A673 (cell line): ENCODE results near the gene GPER1. TPM values are rescaled to one million over a fixed set of nuclear protein-coding genes. Genes with fewer than 3 reads are reported as not detected.

ENCODE experiments used
- BruUV-seq: library from RNA; stranded (reverse); fragments of 400-500 nt; replicated peaks from 2 replicates; lab custom pipeline; 2021; lab: Mats Ljungman, UMichigan
- CTCF ChIA-PET: fragments of 300-600 bp; sonication (Branson Sonifier 250); formaldehyde crosslinking; loops from one replicate; lab custom pipeline; 2022; ENCODE audit warnings: antibody characterized with exemption; lab: Charles Lee
- POLR2A ChIA-PET: fragments of 300-600 bp; sonication (Branson Sonifier 250); formaldehyde crosslinking; loops from one replicate; lab custom pipeline; 2022; ENCODE audit warnings: antibody characterized with exemption; ENCODE audit not compliant: low non-redundant PET; lab: Charles Lee
- DNase-seq: peaks from one replicate; pipeline ENCODE4 v3.0.0-alpha.2; 2015; ENCODE audit warnings: low spot score
- H3K27ac ChIP-seq: fragments of 200-600 bp; sonication (generic); 2 replicates; pipeline ENCODE4 v1.5.1; 2016; ENCODE audit warnings: mixed run types, low read depth, mild to moderate bottlenecking, mixed read lengths, antibody characterized with exemption, low read length; ENCODE audit not compliant: poor library complexity, severe bottlenecking
- H3K27me3 ChIP-seq: fragments of 200-600 bp; sonication (generic); replicated peaks from 2 replicates; pipeline ENCODE4 v1.6.1; 2017; ENCODE audit warnings: mixed run types, low read depth, mild to moderate bottlenecking, mixed read lengths, antibody characterized with exemption, low read length; ENCODE audit not compliant: insufficient read depth, poor library complexity
- H3K36me3 ChIP-seq: fragments of 200-600 bp; sonication (generic); 2 replicates; pipeline ENCODE4 v1.6.1; 2016; ENCODE audit warnings: mixed run types, mild to moderate bottlenecking, mixed read lengths, antibody characterized with exemption, low read length; ENCODE audit not compliant: insufficient read depth, poor library complexity, severe bottlenecking
- H3K4me1 ChIP-seq: fragments of 200-600 bp; sonication (generic); 2 replicates; pipeline ENCODE4 v1.6.1; 2017; ENCODE audit warnings: mixed run types, mild to moderate bottlenecking, mixed read lengths, antibody characterized with exemption, low read length; ENCODE audit not compliant: insufficient read depth, poor library complexity, severe bottlenecking
- H3K4me3 ChIP-seq: fragments of 200-600 bp; sonication (generic); 2 replicates; pipeline ENCODE4 v1.5.1; 2016; ENCODE audit warnings: low read depth, mixed run types, mild to moderate bottlenecking, mixed read lengths, low read length; ENCODE audit not compliant: poor library complexity, severe bottlenecking
- H3K9me3 ChIP-seq: fragments of 200-600 bp; sonication (generic); 2 replicates; pipeline ENCODE4 v1.6.1; 2016; ENCODE audit warnings: mixed run types, low read depth, mild to moderate bottlenecking, mixed read lengths, antibody characterized with exemption, low read length; ENCODE audit not compliant: poor library complexity, severe bottlenecking
- EZH2 ChIP-seq: fragments of 200-600 bp; sonication (generic); IDR thresholded peaks from 2 replicates; pipeline ENCODE4 v1.6.1; 2017; ENCODE audit warnings: borderline replicate concordance, low read depth, mild to moderate bottlenecking, mixed read lengths, antibody characterized with exemption, low read length; ENCODE audit not compliant: poor library complexity, severe bottlenecking
- intact Hi-C: fragments of 100-400 bp; cut with micrococcal nuclease; formaldehyde crosslinking; loops from one replicate; pipeline ENCODE4 v1.10.0; 2022; ENCODE audit not compliant: unreplicated experiment
- total RNA-seq: library from RNA; stranded (reverse); gene quantifications from 2 replicates; pipeline ENCODE4 v1.2.3, GENCODE V29; 2021
- TF ChIP-seq, protein P1 (sequence below): fragments of 300-800, 200-600 bp; sonication (generic); conservative IDR thresholded peaks from 2 replicates; pipeline ENCODE4 v1.5.1; 2017; ENCODE audit warnings: low read depth, mild to moderate bottlenecking, antibody characterized with exemption, low read length, moderate library complexity, mixed read lengths

GPER1 gene
- total RNA-seq, 1 experiment from 2014 or later, result 0.37 TPM

DNA sequence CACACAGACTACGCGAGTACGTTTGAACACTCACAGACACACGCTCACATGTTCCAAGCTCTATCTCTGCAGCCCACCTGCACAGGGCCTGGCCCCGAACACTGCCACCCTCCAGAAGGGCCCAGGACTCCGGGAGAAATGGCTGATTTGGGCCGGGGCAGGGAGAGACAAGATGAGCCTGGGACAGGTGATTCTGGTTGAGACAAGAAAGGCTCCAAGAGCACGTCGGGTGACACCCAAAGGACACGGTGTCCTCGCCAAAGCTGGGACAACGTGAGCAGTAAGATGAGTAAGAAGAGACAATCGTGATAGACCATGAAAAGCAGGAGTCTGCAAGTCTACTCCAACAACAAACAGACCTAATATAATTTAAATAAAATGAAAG, 9.2 kb downstream of the GPER1 start:
- H3K9me3 ChIP-seq, result no peaks in the 10 kb centered on the region
- ChIA-PET CTCF (no interaction called here), POLR2A (no interaction called here)
- intact Hi-C loops, result no loop called here
- H3K27ac ChIP-seq, result no peak overlapping the region
- H3K4me3 ChIP-seq, result no peak overlapping the region
- no peaks in the 10 kb centered on the region for H3K27me3 ChIP-seq
- BruUV-seq, result no TSS peak
- H3K36me3 ChIP-seq, result no peaks in the 10 kb centered on the region
- TF ChIP-seq EZH2, result no peak
- TF ChIP-seq, protein P1, sequence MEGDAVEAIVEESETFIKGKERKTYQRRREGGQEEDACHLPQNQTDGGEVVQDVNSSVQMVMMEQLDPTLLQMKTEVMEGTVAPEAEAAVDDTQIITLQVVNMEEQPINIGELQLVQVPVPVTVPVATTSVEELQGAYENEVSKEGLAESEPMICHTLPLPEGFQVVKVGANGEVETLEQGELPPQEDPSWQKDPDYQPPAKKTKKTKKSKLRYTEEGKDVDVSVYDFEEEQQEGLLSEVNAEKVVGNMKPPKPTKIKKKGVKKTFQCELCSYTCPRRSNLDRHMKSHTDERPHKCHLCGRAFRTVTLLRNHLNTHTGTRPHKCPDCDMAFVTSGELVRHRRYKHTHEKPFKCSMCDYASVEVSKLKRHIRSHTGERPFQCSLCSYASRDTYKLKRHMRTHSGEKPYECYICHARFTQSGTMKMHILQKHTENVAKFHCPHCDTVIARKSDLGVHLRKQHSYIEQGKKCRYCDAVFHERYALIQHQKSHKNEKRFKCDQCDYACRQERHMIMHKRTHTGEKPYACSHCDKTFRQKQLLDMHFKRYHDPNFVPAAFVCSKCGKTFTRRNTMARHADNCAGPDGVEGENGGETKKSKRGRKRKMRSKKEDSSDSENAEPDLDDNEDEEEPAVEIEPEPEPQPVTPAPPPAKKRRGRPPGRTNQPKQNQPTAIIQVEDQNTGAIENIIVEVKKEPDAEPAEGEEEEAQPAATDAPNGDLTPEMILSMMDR, result no peak
- no peaks in the 10 kb centered on the region for H3K4me1 ChIP-seq
- no peak for DNase-seq

GRCh38 chr7:1098243-1099153, 10.6 kb downstream of the GPER1 start:
- CTCF ChIA-PET, result no interaction called here
- Histone ChIP-seq H3K4me1 (no peaks in the 10 kb centered on the region), H3K4me3 (no peak overlapping the region), H3K36me3 (no peaks in the 10 kb centered on the region), H3K27me3 (no peaks in the 10 kb centered on the region), H3K9me3 (no peaks in the 10 kb centered on the region), H3K27ac (no peak overlapping the region)
- intact Hi-C loops, result no loop called here
- no TSS peak for BruUV-seq
- DNase-seq, result no peak
- POLR2A ChIA-PET, result no interaction called here
- no peak for TF ChIP-seq EZH2
- TF ChIP-seq, protein P1, result no peak

- no peak for DNase-seq
- H3K4me3 ChIP-seq, result no peak overlapping the region
- no peaks in the 10 kb centered on the region for H3K27me3 ChIP-seq
- no peaks in the 10 kb centered on the region for H3K4me1 ChIP-seq
- intact Hi-C loops, result no loop called here
- H3K36me3 ChIP-seq, result no peaks in the 10 kb centered on the region
- H3K9me3 ChIP-seq, result no peaks in the 10 kb centered on the region
- TF ChIP-seq EZH2, result no peak
- TF ChIP-seq, protein P1, result no peak
- ChIA-PET POLR2A (no interaction called here), CTCF (interaction anchor here (0.6 kb wide), 1 partner anchor 13 kb away, joined by 6 read pairs; no protein-coding TSS in a partner anchor)
- no peak overlapping the region for H3K27ac ChIP-seq
- no TSS peak for BruUV-seq
Measured at GRCh38 chr7:1099154-1099542, 11.2 kb downstream of the GPER1 start.
